ENCODE results near the gene FXR2. TPM values are rescaled to one million over a fixed set of nuclear protein-coding genes. Genes with fewer than 3 reads are reported as not detected.

The FXR2 gene
- total and polyA plus RNA-seq, 3 experiments from 2014 or later: 20.4 to 45.9 (median 45.7) TPM

GRCh38 chr17:7634384-7634783 lies 19.7 kb upstream of the FXR2 start:
- H3K27me3 Mint-ChIP-seq: no peaks in the 10 kb centered on the region

GRCh38 chr17:7633093-7633492 lies 18.4 kb upstream of the FXR2 start:
- Mint-ChIP-seq H3K27ac (no peak overlapping the region), H3K9me3 (no peaks in the 10 kb centered on the region), H3K4me1 (no peaks in the 10 kb centered on the region), H3K27me3 (no peaks in the 10 kb centered on the region), H3K4me3 (peak overlapping the region in 1 of 7 donors; percentile 26), H3K36me3 (no peaks in the 10 kb centered on the region)
- ChIA-PET POLR2A (no interaction called here), CTCF (interaction anchor here (1.3 to 5.0 kb wide), 2 partner anchors 18 to 55 kb away, joined by 4 to 33 read pairs; partner anchors contain the start of genes FXR2, TP53 and WRAP53)
- no peak for DNase-seq
- Histone ChIP-seq H3K27me3 (ENCODE audit: insufficient read depth, low read length, poor library complexity, severe bottlenecking) (no peaks in the 10 kb centered on the region), H3K4me1 (ENCODE audit: insufficient read depth, low read length) (no peaks in the 10 kb centered on the region), H3K36me3 (ENCODE audit: insufficient read depth, low read length) (no peaks in the 10 kb centered on the region), H3K9me3 (ENCODE audit: low read length) (no peaks in the 10 kb centered on the region), H3K4me3 (ENCODE audit: low read length) (no peak overlapping the region), H3K27ac (ENCODE audit: low read depth, low read length) (no peak overlapping the region)

More at GRCh38 chr17:7634384-7634783, 19.7 kb upstream of the FXR2 start:
- H3K27ac ChIP-seq (ENCODE audit: low read depth, low read length): no peak overlapping the region
- Mint-ChIP-seq H3K4me1 (no peaks in the 10 kb centered on the region), H3K4me3 (no peak overlapping the region), H3K36me3 (no peaks in the 10 kb centered on the region), H3K9me3 (no peaks in the 10 kb centered on the region), H3K27ac (no peak overlapping the region)
- POLR2A ChIA-PET: interaction anchor here (1.2 to 1.6 kb wide), 2 partner anchors 16 to 53 kb away, joined by 3 to 10 read pairs; partner anchors contain the start of genes ATP1B2 and TP53
- no peaks in the 10 kb centered on the region for H3K9me3 ChIP-seq (ENCODE audit: low read length)
- DNase-seq: no peak
- no peaks in the 10 kb centered on the region for H3K27me3 ChIP-seq (ENCODE audit: insufficient read depth, low read length, poor library complexity, severe bottlenecking)
- no peak overlapping the region for H3K4me3 ChIP-seq (ENCODE audit: low read length)
- H3K4me1 ChIP-seq (ENCODE audit: insufficient read depth, low read length): no peaks in the 10 kb centered on the region
- CTCF ChIA-PET: interaction anchor here (1.1 kb wide), 1 partner anchor 16 kb away, joined by 4 read pairs; the partner anchor contains the start of gene ATP1B2
- no peaks in the 10 kb centered on the region for H3K36me3 ChIP-seq (ENCODE audit: insufficient read depth, low read length)

GRCh38 chr17:7632492-7632894 lies 17.8 kb upstream of the FXR2 start:
- Mint-ChIP-seq H3K27ac (peak overlapping the region in 1 of 8 donors; percentile 31), H3K4me1 (peaks cover 3 to 5% (median 4%) of the 10 kb centered on the region in 3 donors), H3K36me3 (peaks cover 0 to 2% (median 0%) of the 10 kb centered on the region in 3 donors), H3K27me3 (no peaks in the 10 kb centered on the region), H3K9me3 (no peaks in the 10 kb centered on the region), H3K4me3 (peak overlapping the region in 1 of 7 donors; percentile 77)
- Histone ChIP-seq H3K4me3 (ENCODE audit: low read length) (no peak overlapping the region), H3K4me1 (ENCODE audit: insufficient read depth, low read length) (no peaks in the 10 kb centered on the region), H3K27me3 (ENCODE audit: insufficient read depth, low read length, poor library complexity, severe bottlenecking) (no peaks in the 10 kb centered on the region), H3K36me3 (ENCODE audit: insufficient read depth, low read length) (no peaks in the 10 kb centered on the region), H3K9me3 (ENCODE audit: low read length) (no peaks in the 10 kb centered on the region), H3K27ac (ENCODE audit: low read depth, low read length) (no peak overlapping the region)
- CTCF ChIA-PET: interaction anchor here (0.7 to 5.0 kb wide), 4 partner anchors 18 to 58 kb away, joined by 3 to 33 read pairs (median 4); partner anchors contain the start of genes FXR2, TP53 and WRAP53
- DNase-seq: no peak
- POLR2A ChIA-PET: no interaction called here

GRCh38 chr17:7631398-7632380 lies 17.0 kb upstream of the FXR2 start:
- ChIA-PET POLR2A (interaction anchor here (1.1 kb wide), 1 partner anchor 54 kb away, joined by 7 read pairs; no protein-coding TSS in a partner anchor), CTCF (interaction anchor here (0.7 to 5.0 kb wide), 4 partner anchors 17 to 57 kb away, joined by 3 to 33 read pairs (median 4); partner anchors contain the start of genes FXR2, TP53 and WRAP53)
- H3K4me3 Mint-ChIP-seq: no peak overlapping the region
- H3K4me3 ChIP-seq (ENCODE audit: low read length): no peak overlapping the region
- H3K36me3 ChIP-seq (ENCODE audit: insufficient read depth, low read length): no peaks in the 10 kb centered on the region
- H3K9me3 ChIP-seq (ENCODE audit: low read length): no peaks in the 10 kb centered on the region
- H3K27me3 ChIP-seq (ENCODE audit: insufficient read depth, low read length, poor library complexity, severe bottlenecking): no peaks in the 10 kb centered on the region
- H3K4me1 Mint-ChIP-seq: peaks cover 7 to 13% (median 8%) of the 10 kb centered on the region in 3 donors
- no peak overlapping the region for H3K27ac Mint-ChIP-seq
- H3K9me3 Mint-ChIP-seq: no peaks in the 10 kb centered on the region
- DNase-seq: no peak
- H3K4me1 ChIP-seq (ENCODE audit: insufficient read depth, low read length): peaks cover 5% of the 10 kb centered on the region
- H3K36me3 Mint-ChIP-seq: peaks cover 0 to 4% (median 0%) of the 10 kb centered on the region in 3 donors
- no peaks in the 10 kb centered on the region for H3K27me3 Mint-ChIP-seq
- no peak overlapping the region for H3K27ac ChIP-seq (ENCODE audit: low read depth, low read length)

GRCh38 chr17:7629939-7630571 lies 15.4 kb upstream of the FXR2 start, which contains the start of gene SHBG:
SHBG (plus strand) TSS chr17:7630135; CDS start chr17:7630173, 38 bp downstream.
- POLR2A ChIA-PET: interaction anchor here (1.1 kb wide), 1 partner anchor 56 kb away, joined by 7 read pairs; no protein-coding TSS in a partner anchor
- CTCF ChIA-PET: interaction anchor here (0.9 to 5.0 kb wide), 2 partner anchors 42 to 58 kb away, joined by 3 to 33 read pairs; partner anchors contain the start of genes TP53 and WRAP53
- Histone ChIP-seq H3K27ac (ENCODE audit: low read depth, low read length) (no peak within 1 kb of the TSS), H3K27me3 (ENCODE audit: insufficient read depth, low read length, poor library complexity, severe bottlenecking) (no peaks in the 10 kb centered on the region), H3K9me3 (ENCODE audit: low read length) (no peaks in the 10 kb centered on the region), H3K4me3 (ENCODE audit: low read length) (no peak within 1 kb of the TSS), H3K36me3 (ENCODE audit: insufficient read depth, low read length) (no peaks in the 10 kb centered on the region), H3K4me1 (ENCODE audit: insufficient read depth, low read length) (peaks cover 10% of the 10 kb centered on the region)
- H3K27ac Mint-ChIP-seq: peak within 1 kb of the TSS in 4 of 8 donors; percentile 12 to 48 (median 30)
- H3K4me1 Mint-ChIP-seq: peaks cover 12 to 20% (median 13%) of the 10 kb centered on the region in 3 donors
- peaks cover 0 to 7% (median 0%) of the 10 kb centered on the region in 3 donors for H3K36me3 Mint-ChIP-seq
- no peaks in the 10 kb centered on the region for H3K27me3 Mint-ChIP-seq
- H3K9me3 Mint-ChIP-seq: no peaks in the 10 kb centered on the region
- DNase-seq: no peak
- peak within 1 kb of the TSS in 3 of 7 donors; percentile 26 to 47 (median 44) for H3K4me3 Mint-ChIP-seq

- H3K27ac ChIP-seq (ENCODE audit: low read depth, low read length): peak within 1 kb of the TSS; percentile 69
- no peaks in the 10 kb centered on the region for H3K27me3 ChIP-seq (ENCODE audit: insufficient read depth, low read length, poor library complexity, severe bottlenecking)
- Mint-ChIP-seq H3K27ac (peak within 1 kb of the TSS; percentile 70 to 97 (median 91)), H3K4me1 (peaks cover 12 to 20% (median 13%) of the 10 kb centered on the region in 3 donors), H3K4me3 (peak within 1 kb of the TSS; percentile 90 to 95 (median 93)), H3K27me3 (no peaks in the 10 kb centered on the region), H3K9me3 (no peaks in the 10 kb centered on the region), H3K36me3 (peaks cover 0 to 7% (median 0%) of the 10 kb centered on the region in 3 donors)
- peaks cover 10% of the 10 kb centered on the region for H3K4me1 ChIP-seq (ENCODE audit: insufficient read depth, low read length)
- DNase-seq: peak; percentile 80 to 93 (median 82)
- no peaks in the 10 kb centered on the region for H3K36me3 ChIP-seq (ENCODE audit: insufficient read depth, low read length)
- POLR2A ChIA-PET: interaction anchor here (0.6 to 2.9 kb wide), 13 partner anchors 13 to 711 kb away, joined by 3 to 42 read pairs (median 5); partner anchors contain the start of genes ATP1B2, FXR2, MPDU1 and POLR2A
- CTCF ChIA-PET: interaction anchor here (0.8 to 5.6 kb wide), 7 partner anchors 12 to 60 kb away, joined by 3 to 34 read pairs (median 3); partner anchors contain the start of genes ATP1B2, FXR2, TP53 and WRAP53
- no peaks in the 10 kb centered on the region for H3K9me3 ChIP-seq (ENCODE audit: low read length)
- H3K4me3 ChIP-seq (ENCODE audit: low read length): peak within 1 kb of the TSS; percentile 90
Measured at GRCh38 chr17:7627250-7628121, 12.8 kb upstream of the FXR2 start, which contains the start of gene SAT2. SAT2 (minus strand) TSS chr17:7627821; CDS start chr17:7627635, 186 bp downstream.

All from CD8-positive, alpha-beta memory T cell (primary cell).